Uterus (tissue), 4 donors: ENCODE data around the gene SZT2. TPM values are rescaled to one million over a fixed set of nuclear protein-coding genes. Genes with fewer than 3 reads are reported as not detected.

Source experiments
- DNase-seq, 2 donors: peaks; one replicate each; pipeline ENCODE4 v3.0.0-alpha.2; 2019 to 2020
- H3K27ac ChIP-seq, 2 donors: fragments of 200-600 bp; sonication (generic); 1 replicate in 1 of 2; 2 replicates in 1 of 2; pipeline ENCODE4 v1.5.1; 2016 to 2018
- H3K27me3 ChIP-seq, 2 donors: fragments of 200-600 bp; sonication (generic); one replicate each; pipeline ENCODE4 v1.5.1; 2018 to 2019; ENCODE audit warnings: control low read depth in 1 of 2
- H3K36me3 ChIP-seq, 2 donors: fragments of 200-600 bp; sonication (generic); one replicate each; pipeline ENCODE4 v1.5.1; 2019; ENCODE audit warnings: control low read depth in 1 of 2
- H3K4me1 ChIP-seq, 2 donors: fragments of 200-600 bp; sonication (generic); one replicate each; pipeline ENCODE4 v1.5.1; 2018 to 2019; ENCODE audit warnings: control low read depth in 1 of 2
- H3K4me3 ChIP-seq, 2 donors: fragments of 200-600 bp; sonication (generic); 1 replicate in 1 of 2; 2 replicates in 1 of 2; pipeline ENCODE4 v1.5.1; 2018 to 2019; ENCODE audit warnings: mild to moderate bottlenecking in 1 of 2
- H3K9me3 ChIP-seq, 2 donors: fragments of 200-600 bp; sonication (generic); one replicate each; pipeline ENCODE4 v1.5.1; 2019; ENCODE audit warnings: control low read depth in 1 of 2
- POLR2A ChIP-seq, 2 donors: fragments of 450-650 bp; IDR thresholded peaks; one replicate each; pipeline ENCODE4 v1.6.1; 2016; ENCODE audit warnings: antibody characterized with exemption in 2 of 2, mild to moderate bottlenecking in 1 of 2, moderate library complexity in 1 of 2
- intact Hi-C: fragments of 100-400 bp; cut with DNase I; formaldehyde crosslinking; loops from one replicate; pipeline ENCODE4 v1.15.1; 2023; ENCODE audit warnings: low total_unique reads
- total RNA-seq, 4 donors: library from RNA; depleted of rRNA in 3 of 4; stranded (reverse); fragments of >200 nt in 3 of 4; gene quantifications; one replicate each; pipeline versions ENCODE4 v1.1.0 to v1.2.4, GENCODE V29; 2014 to 2023
- TF ChIP-seq, protein P1 (sequence below), 4 experiments: fragments of 200-600 bp in 2 of 4; fragments of 450-650 bp in 2 of 4; sonication (generic) in 2 of 4; IDR thresholded peaks; one replicate each; pipeline ENCODE4 v1.5.1; 2016 to 2019; ENCODE audit warnings: antibody characterized with exemption in 4 of 4, mild to moderate bottlenecking in 2 of 4, moderate library complexity in 1 of 4
- donor health status: DM: yes; HTN: yes; CAD: no.

The SZT2 gene
- total RNA-seq, 4 donors from 2014 or later, result 15.6 to 128 (median 31.0) TPM

- intact Hi-C loops, result no loop called here
- DNase-seq, result no peak
- no peaks in the 10 kb centered on the region for H3K9me3 ChIP-seq
Observed at GRCh38 chr1:43464681-43465504, 75.2 kb downstream of the SZT2 start.

GRCh38 chr1:43465505-43466067 lies 75.9 kb downstream of the SZT2 start:
- Histone ChIP-seq H3K4me1 (no peaks in the 10 kb centered on the region), H3K9me3 (no peaks in the 10 kb centered on the region), H3K27me3 (no peaks in the 10 kb centered on the region), H3K36me3 (no peaks in the 10 kb centered on the region), H3K27ac (no peak overlapping the region), H3K4me3 (no peak overlapping the region)
- intact Hi-C loops, result no loop called here
- no peak for DNase-seq
- TF ChIP-seq, protein P1, sequence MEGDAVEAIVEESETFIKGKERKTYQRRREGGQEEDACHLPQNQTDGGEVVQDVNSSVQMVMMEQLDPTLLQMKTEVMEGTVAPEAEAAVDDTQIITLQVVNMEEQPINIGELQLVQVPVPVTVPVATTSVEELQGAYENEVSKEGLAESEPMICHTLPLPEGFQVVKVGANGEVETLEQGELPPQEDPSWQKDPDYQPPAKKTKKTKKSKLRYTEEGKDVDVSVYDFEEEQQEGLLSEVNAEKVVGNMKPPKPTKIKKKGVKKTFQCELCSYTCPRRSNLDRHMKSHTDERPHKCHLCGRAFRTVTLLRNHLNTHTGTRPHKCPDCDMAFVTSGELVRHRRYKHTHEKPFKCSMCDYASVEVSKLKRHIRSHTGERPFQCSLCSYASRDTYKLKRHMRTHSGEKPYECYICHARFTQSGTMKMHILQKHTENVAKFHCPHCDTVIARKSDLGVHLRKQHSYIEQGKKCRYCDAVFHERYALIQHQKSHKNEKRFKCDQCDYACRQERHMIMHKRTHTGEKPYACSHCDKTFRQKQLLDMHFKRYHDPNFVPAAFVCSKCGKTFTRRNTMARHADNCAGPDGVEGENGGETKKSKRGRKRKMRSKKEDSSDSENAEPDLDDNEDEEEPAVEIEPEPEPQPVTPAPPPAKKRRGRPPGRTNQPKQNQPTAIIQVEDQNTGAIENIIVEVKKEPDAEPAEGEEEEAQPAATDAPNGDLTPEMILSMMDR (IDR thresholded peaks at IDR 0.05), result no peak

More at GRCh38 chr1:43464681-43465504, 75.2 kb downstream of the SZT2 start:
- Histone ChIP-seq H3K36me3 (no peaks in the 10 kb centered on the region), H3K27me3 (no peaks in the 10 kb centered on the region), H3K27ac (no peak overlapping the region), H3K4me1 (no peaks in the 10 kb centered on the region), H3K4me3 (no peak overlapping the region)
- TF ChIP-seq POLR2A (IDR thresholded peaks at IDR 0.05), result no peak
- TF ChIP-seq, protein P1 (IDR thresholded peaks at IDR 0.05), result no peak

- H3K4me3 ChIP-seq, result no peak overlapping the region
- no peak overlapping the region for H3K27ac ChIP-seq
- no peaks in the 10 kb centered on the region for H3K36me3 ChIP-seq
- intact Hi-C loops, result no loop called here
- no peaks in the 10 kb centered on the region for H3K4me1 ChIP-seq
- TF ChIP-seq POLR2A (IDR thresholded peaks at IDR 0.05), result no peak
- TF ChIP-seq, protein P1 (IDR thresholded peaks at IDR 0.05), result no peak
- H3K27me3 ChIP-seq, result no peaks in the 10 kb centered on the region
- H3K9me3 ChIP-seq, result no peaks in the 10 kb centered on the region
- DNase-seq, result no peak
Observed at GRCh38 chr1:43466403-43466802, 76.7 kb downstream of the SZT2 start.

DNA sequence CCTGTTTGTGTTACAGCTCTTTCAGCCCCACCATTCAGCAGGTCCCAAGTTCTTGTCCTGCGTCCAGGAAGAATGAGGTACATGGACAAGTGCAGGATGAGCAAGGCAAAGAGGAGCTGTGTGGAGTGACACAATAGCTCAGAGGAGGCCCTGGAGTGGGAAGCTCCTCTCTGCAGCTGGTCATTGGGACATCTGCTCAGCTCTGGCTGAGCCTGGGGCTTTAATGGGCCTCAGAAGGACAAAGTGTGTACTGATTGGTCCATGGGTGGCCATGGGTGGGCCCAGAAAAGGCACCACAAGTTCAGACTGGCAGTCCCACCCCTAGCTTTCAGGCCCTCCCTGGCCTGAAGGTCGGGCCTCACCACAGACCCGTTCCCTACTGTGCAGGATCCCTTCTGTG lies 78.7 kb downstream of the SZT2 start:
- Histone ChIP-seq H3K27me3 (no peaks in the 10 kb centered on the region), H3K27ac (no peak overlapping the region), H3K9me3 (no peaks in the 10 kb centered on the region), H3K4me1 (no peaks in the 10 kb centered on the region), H3K36me3 (no peaks in the 10 kb centered on the region), H3K4me3 (no peak overlapping the region)
- no peak for TF ChIP-seq POLR2A (IDR thresholded peaks at IDR 0.05)
- TF ChIP-seq, protein P1 (IDR thresholded peaks at IDR 0.05), result no peak
- DNase-seq, result no peak
- intact Hi-C loops, result no loop called here

DNA sequence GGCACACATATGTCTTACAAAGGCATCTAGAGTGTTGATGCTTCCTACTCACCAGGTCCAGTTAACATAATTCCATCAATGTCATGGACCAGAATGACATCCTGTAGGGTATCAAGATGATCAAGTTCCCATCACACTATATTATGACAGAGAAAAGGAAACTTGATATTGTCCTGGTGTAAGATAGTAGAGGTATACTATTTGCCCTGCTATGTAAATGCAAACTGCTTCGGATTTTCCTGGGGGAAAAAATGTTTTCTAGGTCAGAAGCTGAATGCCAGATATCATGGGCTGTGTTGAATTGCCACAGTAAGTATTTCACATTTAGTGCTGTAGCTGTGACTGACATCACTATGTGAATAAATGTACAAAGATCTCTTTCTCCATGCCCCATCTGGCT lies 80.2 kb downstream of the SZT2 start:
- no peak for DNase-seq
- TF ChIP-seq, protein P1 (IDR thresholded peaks at IDR 0.05), result no peak
- TF ChIP-seq POLR2A (IDR thresholded peaks at IDR 0.05), result no peak
- Histone ChIP-seq H3K27me3 (no peaks in the 10 kb centered on the region), H3K27ac (no peak overlapping the region), H3K9me3 (no peaks in the 10 kb centered on the region), H3K4me3 (no peak overlapping the region), H3K4me1 (no peaks in the 10 kb centered on the region), H3K36me3 (no peaks in the 10 kb centered on the region)
- intact Hi-C loops, result no loop called here
